PC-3 (cell line): ENCODE data around the gene MYL7. TPM values are rescaled to one million over a fixed set of nuclear protein-coding genes. Genes with fewer than 3 reads are reported as not detected.

Experiments used
- ATAC-seq: fragments of 200-7000 bp; cut with Tn5 transposase; 2 replicates; pipeline ENCODE4 v1.9.1; 2020; ENCODE audit warnings: mild to moderate bottlenecking, moderate library complexity
- BruUV-seq: library from RNA; stranded (reverse); fragments of 400-500 nt; replicated peaks from 2 replicates; lab custom pipeline; 2021; lab: Mats Ljungman, UMichigan
- CTCF ChIA-PET: fragments of 300-600 bp; sonication (Branson Sonifier 250); formaldehyde crosslinking; loops from one replicate; lab custom pipeline; 2022; ENCODE audit warnings: antibody characterized with exemption; lab: Charles Lee
- POLR2A ChIA-PET: fragments of 300-600 bp; sonication (Branson Sonifier 250); formaldehyde crosslinking; loops from one replicate; lab custom pipeline; 2022; ENCODE audit warnings: antibody characterized with exemption; ENCODE audit not compliant: unreplicated experiment; lab: Charles Lee
- DNase-seq: peaks from one replicate; pipeline ENCODE4 v3.0.0-alpha.2; 2015
- H2AFZ ChIP-seq: fragments of 300-600 bp; sonication (generic); 2 replicates; pipeline ENCODE4 v1.6.0; 2016; ENCODE audit warnings: antibody characterized with exemption, low read length
- H3F3A ChIP-seq: fragments of 300-600 bp; sonication (generic); one replicate; pipeline ENCODE4 v1.6.0; 2017; ENCODE audit warnings: antibody characterized with exemption, low read length, control low read depth, mild to moderate bottlenecking; ENCODE audit not compliant: unreplicated experiment
- H3K27ac ChIP-seq: fragments of 300-600 bp; sonication (generic); 2 replicates; pipeline ENCODE4 v1.5.1; 2016; ENCODE audit warnings: mild to moderate bottlenecking, low read length
- H3K27me3 ChIP-seq: fragments of 300-600 bp; sonication (generic); 2 replicates; pipeline ENCODE4 v1.6.1; 2016; ENCODE audit warnings: low read length, mixed read lengths
- H3K36me3 ChIP-seq: fragments of 300-600 bp; sonication (generic); 2 replicates; pipeline ENCODE4 v1.6.1; 2016; ENCODE audit warnings: low read depth, mixed run types, low read length, mixed read lengths
- H3K4me1 ChIP-seq: fragments of 300-600 bp; sonication (generic); 2 replicates; pipeline ENCODE4 v1.5.1; 2016; ENCODE audit warnings: low read length; ENCODE audit not compliant: insufficient read depth
- H3K4me2 ChIP-seq: fragments of 300-600 bp; sonication (generic); 2 replicates; pipeline ENCODE4 v1.6.0; 2016; ENCODE audit warnings: low read length
- H3K4me3 ChIP-seq: fragments of 300-600 bp; sonication (generic); 2 replicates; pipeline ENCODE4 v1.5.1; 2016; ENCODE audit warnings: mild to moderate bottlenecking, low read length, mixed read lengths
- H3K79me2 ChIP-seq: fragments of 300-600 bp; sonication (generic); 2 replicates; pipeline ENCODE4 v1.6.1; 2017; ENCODE audit warnings: low read length, mixed read lengths
- H3K9ac ChIP-seq: fragments of 300-600 bp; sonication (generic); 2 replicates; pipeline ENCODE4 v1.6.0; 2016; ENCODE audit warnings: mild to moderate bottlenecking, low read length
- H3K9me2 ChIP-seq: fragments of 300-600 bp; sonication (generic); replicated peaks from 2 replicates; pipeline ENCODE4 v1.6.1; 2016; ENCODE audit warnings: mixed run types, low read length, mixed read lengths
- H3K9me3 ChIP-seq: fragments of 300-600 bp; sonication (generic); 2 replicates; pipeline ENCODE4 v1.6.1; 2016; ENCODE audit warnings: low read length, mixed read lengths
- H4K20me1 ChIP-seq: fragments of 300-600 bp; sonication (generic); 2 replicates; pipeline ENCODE4 v1.6.1; 2016; ENCODE audit warnings: low read length, mixed read lengths
- CTCF ChIP-seq: fragments of 300-600 bp; sonication (generic); conservative IDR thresholded peaks from 2 replicates; pipeline ENCODE4 v1.5.1; 2017; ENCODE audit warnings: antibody characterized with exemption, low read depth, mild to moderate bottlenecking, low read length
- EZH2 ChIP-seq: fragments of 300-600 bp; sonication (generic); IDR thresholded peaks from one replicate; pipeline ENCODE4 v1.6.1; 2017; ENCODE audit warnings: antibody characterized with exemption, mild to moderate bottlenecking, low read length; ENCODE audit not compliant: unreplicated experiment
- EZH2phosphoT487 ChIP-seq: fragments of 300-600 bp; sonication (generic); IDR thresholded peaks from 2 replicates; pipeline ENCODE4 v1.6.1; 2018; ENCODE audit warnings: mild to moderate bottlenecking, antibody characterized with exemption, low read length, borderline replicate concordance
- intact Hi-C: fragments of 100-400 bp; cut with micrococcal nuclease; formaldehyde crosslinking; loops from 2 replicates; pipeline ENCODE4 v1.9.0; 2023
- total RNA-seq: library from RNA; depleted of rRNA; stranded (reverse); fragments of >200 nt; gene quantifications from 2 replicates; pipeline ENCODE4 v1.2.3, GENCODE V29; 2014

MYL7 gene
- total RNA-seq, 1 experiment from 2014 or later: not detected

GRCh38 chr7:44134943-44135628 lies 6.0 kb downstream of the MYL7 start:
- Histone ChIP-seq H2AFZ (no peak overlapping the region), H3K9ac (no peak overlapping the region), H3K9me2 (no peaks in the 10 kb centered on the region), H3K9me3 (no peaks in the 10 kb centered on the region), H3K79me2 (no peaks in the 10 kb centered on the region), H3K4me1 (no peaks in the 10 kb centered on the region; the same call in 1 of the 2 replicates), H3K36me3 (no peaks in the 10 kb centered on the region), H3K27me3 (no peaks in the 10 kb centered on the region), H3K4me2 (no peak overlapping the region), H4K20me1 (no peaks in the 10 kb centered on the region), H3K27ac (no peak overlapping the region), H3K4me3 (no peak overlapping the region), H3F3A (no peaks in the 10 kb centered on the region)
- ATAC-seq (no peak), DNase-seq (no peak)
- TF ChIP-seq EZH2 (no peak), CTCF (no peak), EZH2phosphoT487 (no peak)
- ChIA-PET CTCF (no interaction called here), POLR2A (no interaction called here)
- no TSS peak for BruUV-seq
- intact Hi-C loops: no loop called here

- no peak overlapping the region for H3K27ac ChIP-seq
- no peak overlapping the region for H3K9ac ChIP-seq
- H3F3A ChIP-seq: no peaks in the 10 kb centered on the region
- H3K4me3 ChIP-seq: no peak overlapping the region
- ATAC-seq (no peak), DNase-seq (no peak)
- POLR2A ChIA-PET: interaction anchor here (0.5 kb wide), 1 partner anchor 152 kb away, joined by 10 read pairs; no protein-coding TSS in a partner anchor
- no peaks in the 10 kb centered on the region for H3K79me2 ChIP-seq
- CTCF ChIA-PET: interaction anchor here (0.6 to 0.7 kb wide), 2 partner anchors 37 to 62 kb away, joined by 3 to 7 read pairs; no protein-coding TSS in a partner anchor
- H4K20me1 ChIP-seq: no peaks in the 10 kb centered on the region
- H3K27me3 ChIP-seq: no peaks in the 10 kb centered on the region
- no peaks in the 10 kb centered on the region for H3K9me3 ChIP-seq
- no TSS peak for BruUV-seq
- H3K4me1 ChIP-seq: no peaks in the 10 kb centered on the region; the same call in 1 of the 2 replicates
- no peak overlapping the region for H3K4me2 ChIP-seq
- H3K9me2 ChIP-seq: no peaks in the 10 kb centered on the region
- H2AFZ ChIP-seq: no peak overlapping the region
- H3K36me3 ChIP-seq: no peaks in the 10 kb centered on the region
- intact Hi-C loops: no loop called here
- TF ChIP-seq CTCF: no peak
- no peak for TF ChIP-seq EZH2
- no peak for TF ChIP-seq EZH2phosphoT487
Measured at GRCh38 chr7:44133295-44133694, 7.8 kb downstream of the MYL7 start.

- Histone ChIP-seq H3K36me3 (no peaks in the 10 kb centered on the region), H3F3A (no peaks in the 10 kb centered on the region), H3K79me2 (no peaks in the 10 kb centered on the region), H3K4me2 (no peak overlapping the region), H3K9me2 (no peaks in the 10 kb centered on the region), H3K27me3 (no peaks in the 10 kb centered on the region), H3K27ac (no peak overlapping the region), H3K4me1 (no peaks in the 10 kb centered on the region; the same call in 1 of the 2 replicates), H4K20me1 (no peaks in the 10 kb centered on the region), H3K9me3 (no peaks in the 10 kb centered on the region), H3K9ac (no peak overlapping the region), H2AFZ (no peak overlapping the region), H3K4me3 (no peak overlapping the region)
- ChIA-PET POLR2A (no interaction called here), CTCF (no interaction called here)
- intact Hi-C loops: no loop called here
- no peak for DNase-seq
- no TSS peak for BruUV-seq
- no peak for ATAC-seq
- TF ChIP-seq EZH2phosphoT487 (no peak), EZH2 (no peak), CTCF (no peak)
Measured at GRCh38 chr7:44132039-44132438, 9.1 kb downstream of the MYL7 start.
